ENCODE measurements around the gene IRX4. TPM values are rescaled to one million over a fixed set of nuclear protein-coding genes. Genes with fewer than 3 reads are reported as not detected.
"Not testable (repeated sequence)": the region's sequence is repeated elsewhere in the genome, so short reads cannot be mapped to it uniquely, and the experiment has no call there.

The IRX4 gene
- total RNA-seq, 8 experiments from 2014 or later, result 0.11 to 0.43 (median 0.24) TPM; not detected in 5

- WGBS, 10 experiments, result 0% methylated on average over 1 of the region's 43 CpGs; no CpG with 5 or more reads in 9 of the 10 experiments
- peaks cover 4 to 20% of the 10 kb centered on the region in 2 donors for H3K4me1 ChIP-seq (replicated peaks in 1 of 2)
- H3K27ac ChIP-seq, result no peak overlapping the region
- ATAC-seq (replicated peaks in 6 of 8), result no peak
- no peak overlapping the region for H3K4me3 ChIP-seq
- in situ Hi-C loops (cut with MboI; ENCODE audit: low pct_unique_long_range_greater_than_20kb in 2 of 9, low sequenced_read_pairs in 9 of 9, unreplicated experiment in 9 of 9), result no loop called here
Observed at GRCh38 chr5:1876660-1877064, 6.1 kb downstream of the IRX4 start.

GRCh38 chr5:1875843-1876659 lies 6.7 kb downstream of the IRX4 start:
- in situ Hi-C loops (cut with MboI; ENCODE audit: low pct_unique_long_range_greater_than_20kb in 2 of 9, low sequenced_read_pairs in 9 of 9, unreplicated experiment in 9 of 9), result no loop called here
- WGBS, 10 experiments, result 0 to 2% (median 1%) methylated on average over 4 to 18 of the region's 61 CpGs; no CpG with 5 or more reads in 4 of the 10 experiments
- no peak overlapping the region for H3K27ac ChIP-seq
- peaks cover 4 to 20% of the 10 kb centered on the region in 2 donors for H3K4me1 ChIP-seq (replicated peaks in 1 of 2)
- no peak overlapping the region for H3K4me3 ChIP-seq
- peak in 5 of 8 experiments; percentile 21 to 44 (median 32) for ATAC-seq (replicated peaks in 6 of 8)

GRCh38 chr5:1875281-1875842 lies 7.4 kb downstream of the IRX4 start:
- in situ Hi-C loops (cut with MboI; ENCODE audit: low pct_unique_long_range_greater_than_20kb in 2 of 9, low sequenced_read_pairs in 9 of 9, unreplicated experiment in 9 of 9), result no loop called here
- 0 to 4% methylated on average over 1 to 4 of the region's 36 CpGs; no CpG with 5 or more reads in 8 of the 10 experiments for WGBS, 10 experiments
- peak in 3 of 8 experiments; percentile 27 to 32 (median 28) for ATAC-seq (replicated peaks in 6 of 8)
- peaks cover 4 to 20% of the 10 kb centered on the region in 2 donors for H3K4me1 ChIP-seq (replicated peaks in 1 of 2)
- no peak overlapping the region for H3K4me3 ChIP-seq
- H3K27ac ChIP-seq, result no peak overlapping the region

- peak; percentile 30 to 92 (median 56) for ATAC-seq (replicated peaks in 6 of 8)
- in situ Hi-C loops (cut with MboI; ENCODE audit: low pct_unique_long_range_greater_than_20kb in 2 of 9, low sequenced_read_pairs in 9 of 9, unreplicated experiment in 9 of 9), result no loop called here
- WGBS, 10 experiments, result 0 to 10% (median 0%) methylated on average over 4 to 24 of the region's 36 CpGs
- peaks cover 4 to 20% of the 10 kb centered on the region in 2 donors for H3K4me1 ChIP-seq (replicated peaks in 1 of 2)
- H3K4me3 ChIP-seq, result no peak overlapping the region
- no peak overlapping the region for H3K27ac ChIP-seq
Observed at GRCh38 chr5:1874771-1875220, 7.9 kb downstream of the IRX4 start.

GRCh38 chr5:1874348-1874747 lies 8.4 kb downstream of the IRX4 start:
- peak in 4 of 8 experiments; percentile 11 to 31 (median 15) for ATAC-seq (replicated peaks in 6 of 8)
- in situ Hi-C loops (cut with MboI; ENCODE audit: low pct_unique_long_range_greater_than_20kb in 2 of 9, low sequenced_read_pairs in 9 of 9, unreplicated experiment in 9 of 9), result no loop called here

GRCh38 chr5:1873243-1873959 lies 9.3 kb downstream of the IRX4 start:
- 0 to 46% (median 24%) methylated on average over 1 to 4 of the region's 13 CpGs; no CpG with 5 or more reads in 6 of the 10 experiments for WGBS, 10 experiments
- Histone ChIP-seq H3K4me1 (replicated peaks in 1 of 2) (peaks cover 4 to 20% of the 10 kb centered on the region in 2 donors), H3K4me3 (no peak overlapping the region), H3K27ac (no peak overlapping the region)
- in situ Hi-C loops (cut with MboI; ENCODE audit: low pct_unique_long_range_greater_than_20kb in 2 of 9, low sequenced_read_pairs in 9 of 9, unreplicated experiment in 9 of 9), result no loop called here
- ATAC-seq (replicated peaks in 6 of 8), result no peak

More at GRCh38 chr5:1874348-1874747, 8.4 kb downstream of the IRX4 start:
- Histone ChIP-seq H3K27ac (no peak overlapping the region), H3K4me1 (replicated peaks in 1 of 2) (peaks cover 4 to 20% of the 10 kb centered on the region in 2 donors), H3K4me3 (no peak overlapping the region)
- 0 to 40% (median 14%) methylated on average over 1 to 8 of the region's 10 CpGs; no CpG with 5 or more reads in 1 of the 10 experiments for WGBS, 10 experiments

GRCh38 chr5:1871441-1871840 lies 11.3 kb downstream of the IRX4 start:
- ATAC-seq (replicated peaks in 6 of 8), result no peak
- Histone ChIP-seq H3K27ac (no peak overlapping the region), H3K4me3 (no peak overlapping the region), H3K4me1 (replicated peaks in 1 of 2) (peaks cover 4 to 17% of the 10 kb centered on the region in 2 donors)
- in situ Hi-C loops (cut with MboI; ENCODE audit: low pct_unique_long_range_greater_than_20kb in 2 of 9, low sequenced_read_pairs in 9 of 9, unreplicated experiment in 9 of 9), result no loop called here
- WGBS, 10 experiments, result 60 to 80% (median 70%) methylated on average over 1 to 3 of the region's 14 CpGs; no CpG with 5 or more reads in 7 of the 10 experiments

- 72% methylated on average over 5 of the region's 21 CpGs; no CpG with 5 or more reads in 9 of the 10 experiments for WGBS, 10 experiments
- ATAC-seq (replicated peaks in 6 of 8); H3K27ac ChIP-seq; H3K4me3 ChIP-seq; H3K4me1 ChIP-seq (replicated peaks in 1 of 2); in situ Hi-C loops (cut with MboI; ENCODE audit: low pct_unique_long_range_greater_than_20kb in 2 of 9, low sequenced_read_pairs in 9 of 9, unreplicated experiment in 9 of 9): not testable (repeated sequence)
Observed at GRCh38 chr5:1870435-1871272, 12.1 kb downstream of the IRX4 start.

- 34 to 80% (median 56%) methylated on average over 2 to 9 of the region's 19 CpGs; no CpG with 5 or more reads in 6 of the 10 experiments for WGBS, 10 experiments
- ATAC-seq (replicated peaks in 6 of 8), result peak in 2 of 8 experiments; percentile 12 to 49
- Histone ChIP-seq H3K27ac (no peak overlapping the region), H3K4me3 (no peak overlapping the region), H3K4me1 (replicated peaks in 1 of 2) (no peaks in the 10 kb centered on the region)
- in situ Hi-C loops (cut with MboI; ENCODE audit: low pct_unique_long_range_greater_than_20kb in 2 of 9, low sequenced_read_pairs in 9 of 9, unreplicated experiment in 9 of 9), result no loop called here
Observed at GRCh38 chr5:1868886-1869475, 13.7 kb downstream of the IRX4 start.

GRCh38 chr5:1867815-1868143 lies 14.9 kb downstream of the IRX4 start:
- no peaks in the 10 kb centered on the region for H3K4me1 ChIP-seq (replicated peaks in 1 of 2)
- WGBS, 10 experiments, result 33 to 83% methylated on average over 1 of the region's 20 CpGs; no CpG with 5 or more reads in 8 of the 10 experiments
- in situ Hi-C loops (cut with MboI; ENCODE audit: low pct_unique_long_range_greater_than_20kb in 2 of 9, low sequenced_read_pairs in 9 of 9, unreplicated experiment in 9 of 9), result no loop called here
- no peak overlapping the region for H3K27ac ChIP-seq
- no peak for ATAC-seq (replicated peaks in 6 of 8)
- H3K4me3 ChIP-seq, result no peak overlapping the region

- Histone ChIP-seq H3K4me3 (no peak overlapping the region), H3K27ac (no peak overlapping the region), H3K4me1 (replicated peaks in 1 of 2) (no peaks in the 10 kb centered on the region)
- ATAC-seq (replicated peaks in 6 of 8), result no peak
- in situ Hi-C loops (cut with MboI; ENCODE audit: low pct_unique_long_range_greater_than_20kb in 2 of 9, low sequenced_read_pairs in 9 of 9, unreplicated experiment in 9 of 9), result no loop called here
- WGBS, 10 experiments, result 38 to 86% methylated on average over 3 to 6 of the region's 8 CpGs; no CpG with 5 or more reads in 8 of the 10 experiments
Observed at GRCh38 chr5:1867114-1867814, 15.5 kb downstream of the IRX4 start.

All from motor neuron (in vitro differentiated cells).